Globus pallidus (tissue), 1 donor: ENCODE results near the gene ITSN2.
"Not testable (repeated sequence)": the region's sequence is repeated elsewhere in the genome, so short reads cannot be mapped to it uniquely, and the experiment has no call there.

ENCODE experiments used
- DNase-seq: peaks from one replicate; pipeline ENCODE4 v3.0.0-alpha.2; 2015; ENCODE audit warnings: low spot score

ITSN2 gene

DNA sequence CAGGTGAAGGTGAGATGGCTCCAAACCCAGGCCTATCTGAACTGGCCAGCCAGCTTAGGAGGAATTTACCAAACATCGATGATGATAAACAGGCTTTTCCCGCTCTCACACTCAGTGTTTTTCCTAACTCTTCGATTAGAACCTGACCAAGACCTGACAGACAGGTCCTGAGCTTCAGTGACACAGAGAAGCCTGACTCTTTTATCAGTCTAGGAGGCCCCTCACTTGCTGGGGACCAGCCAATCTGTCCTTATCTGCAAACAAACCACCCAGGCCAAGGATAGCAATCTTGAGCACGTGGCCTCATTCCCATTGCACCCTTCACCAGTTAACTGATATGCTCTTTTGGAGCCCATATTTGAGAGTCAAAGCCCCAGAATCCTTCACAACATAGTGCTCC is 1.9 kb upstream of the ITSN2 start:
- DNase-seq, result no peak

- no peak for DNase-seq
Observed at GRCh38 chr2:24360963-24361330, 611 bp upstream of the ITSN2 start.

DNA sequence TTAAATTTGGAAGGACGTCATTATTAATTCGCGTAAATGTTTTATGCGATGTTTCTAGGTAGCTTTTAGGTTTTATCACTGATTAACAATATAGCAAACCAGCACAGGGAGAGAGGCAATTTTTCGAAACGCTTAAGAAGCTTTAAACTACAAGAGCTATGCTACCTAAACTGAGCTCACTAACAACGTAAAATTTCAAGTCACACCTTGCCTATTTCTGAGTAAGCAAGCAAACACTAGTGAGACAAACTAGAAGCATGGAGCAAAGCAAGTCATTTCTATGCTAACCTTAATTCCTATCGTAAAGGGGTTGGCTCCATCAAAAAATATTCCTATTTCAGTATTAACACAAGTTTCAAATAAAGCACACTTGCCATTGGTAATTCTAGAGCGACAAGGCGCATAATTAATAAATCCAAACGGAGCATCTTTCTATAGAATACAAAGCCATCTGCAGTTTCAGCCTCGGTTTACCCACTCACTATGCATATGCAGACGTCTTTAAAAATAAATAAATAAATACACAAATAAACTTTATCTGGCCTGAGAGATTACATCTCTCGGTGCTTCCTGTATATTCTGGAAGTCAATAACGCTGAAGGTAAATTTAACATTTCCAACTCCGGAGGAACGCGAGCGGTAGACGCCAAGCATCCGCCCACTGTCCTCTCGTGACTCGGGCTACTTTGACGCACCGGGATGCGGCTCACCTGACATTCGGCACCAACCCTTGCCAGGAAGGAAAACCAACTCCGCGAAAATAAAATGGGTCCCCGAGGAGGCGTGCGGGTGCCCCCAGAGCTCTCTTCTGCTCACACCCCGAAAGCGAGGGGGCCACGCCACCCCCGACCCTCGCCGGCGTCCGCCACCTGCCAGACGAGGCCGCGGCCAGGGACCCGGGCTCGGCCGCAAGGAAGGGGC is 947 bp downstream of the ITSN2 start:
- DNase-seq, result peak; percentile 48

DNA sequence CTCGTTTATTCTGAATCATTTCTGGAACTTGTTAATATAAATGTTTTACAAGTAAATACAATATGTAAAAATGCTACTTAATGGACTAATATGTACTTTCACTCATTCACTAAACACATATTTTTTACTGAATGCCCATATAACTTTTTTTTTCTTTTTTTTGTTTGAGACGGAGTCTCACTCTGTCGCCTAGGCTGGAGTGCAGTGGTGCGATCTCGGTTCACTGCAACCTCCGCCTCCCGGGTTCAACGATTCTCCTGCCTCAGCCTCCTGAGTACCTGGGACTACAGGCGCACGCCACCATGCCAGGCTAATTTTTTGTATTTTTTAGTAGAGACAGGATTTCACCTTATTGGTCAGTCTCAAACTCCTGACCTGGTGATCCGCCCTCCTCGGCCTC is 2.6 kb downstream of the ITSN2 start:
- DNase-seq, result not testable (repeated sequence)

DNA sequence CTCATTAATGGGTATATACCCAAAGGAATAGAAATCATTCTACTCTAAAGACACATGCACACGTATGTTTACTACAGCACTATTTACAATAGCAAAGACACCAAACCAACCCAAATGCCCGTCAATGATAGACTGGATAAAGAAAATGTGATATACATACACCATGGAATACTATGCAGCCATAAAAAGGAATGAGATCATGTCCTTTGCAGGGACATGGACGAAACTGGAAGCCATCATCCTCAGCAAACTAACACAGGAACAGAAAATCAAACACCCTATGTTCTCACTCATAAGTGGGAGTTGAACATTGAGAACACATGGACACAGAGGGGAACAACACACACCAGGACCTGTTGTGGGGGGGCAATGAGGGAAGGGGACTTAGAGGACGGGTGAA is 3.2 kb downstream of the ITSN2 start:
- DNase-seq, result not testable (repeated sequence)

DNA sequence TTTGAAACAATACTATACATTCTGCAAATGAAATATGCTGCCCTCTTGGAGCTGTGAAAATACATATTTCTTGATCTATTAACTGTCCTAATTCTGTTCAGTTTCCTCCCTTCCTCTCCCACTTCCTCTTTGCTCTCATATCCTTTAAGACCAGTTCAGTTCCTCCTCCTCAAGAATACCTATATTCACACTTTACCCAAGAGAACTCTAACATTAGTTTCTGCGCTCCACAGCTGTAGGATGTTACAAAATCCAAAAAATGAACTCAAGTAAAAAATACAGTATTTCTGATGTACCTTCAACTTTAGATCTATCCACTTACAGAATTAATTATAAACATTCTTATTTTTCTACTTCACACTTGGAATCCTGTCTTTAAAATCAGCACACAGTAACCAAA is 5.4 kb downstream of the ITSN2 start:
- DNase-seq, result no peak

DNA sequence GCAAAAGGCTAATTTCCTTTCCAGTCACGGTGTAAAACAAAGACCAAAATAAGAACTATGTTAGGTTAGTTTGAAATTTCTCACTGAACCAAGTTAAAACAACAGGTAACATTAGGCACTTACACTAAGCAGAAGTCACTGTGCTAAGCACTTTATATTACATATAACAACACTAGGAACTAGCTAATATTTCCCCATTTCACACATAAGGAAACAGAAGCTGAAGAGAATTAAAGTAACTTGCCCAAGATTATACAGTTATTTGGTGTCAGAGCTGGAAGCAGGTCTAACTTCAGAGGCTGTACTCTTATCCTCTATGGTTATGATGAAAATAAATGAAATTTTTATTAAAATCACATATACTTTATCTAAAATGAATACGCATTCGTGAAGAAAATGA is 5.9 kb downstream of the ITSN2 start:
- no peak for DNase-seq

DNA sequence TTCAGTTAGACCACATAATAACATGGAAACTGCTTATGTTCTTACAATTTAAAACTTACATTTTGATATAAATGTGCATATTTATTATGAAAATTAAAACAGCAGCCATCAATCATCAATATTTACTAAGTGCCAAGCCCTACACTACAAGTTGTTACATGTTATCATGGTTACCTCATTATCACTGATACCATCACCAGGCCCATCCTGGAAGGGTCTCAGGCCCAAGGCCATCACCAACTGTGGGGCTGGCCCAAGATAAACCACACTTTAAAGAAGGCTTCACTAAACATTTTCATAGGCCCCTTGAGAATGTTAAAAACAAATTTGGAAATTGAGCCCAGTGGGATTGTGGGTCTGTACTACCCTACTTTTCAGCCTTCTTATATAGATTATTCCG is 6.4 kb downstream of the ITSN2 start:
- DNase-seq, result no peak

DNA sequence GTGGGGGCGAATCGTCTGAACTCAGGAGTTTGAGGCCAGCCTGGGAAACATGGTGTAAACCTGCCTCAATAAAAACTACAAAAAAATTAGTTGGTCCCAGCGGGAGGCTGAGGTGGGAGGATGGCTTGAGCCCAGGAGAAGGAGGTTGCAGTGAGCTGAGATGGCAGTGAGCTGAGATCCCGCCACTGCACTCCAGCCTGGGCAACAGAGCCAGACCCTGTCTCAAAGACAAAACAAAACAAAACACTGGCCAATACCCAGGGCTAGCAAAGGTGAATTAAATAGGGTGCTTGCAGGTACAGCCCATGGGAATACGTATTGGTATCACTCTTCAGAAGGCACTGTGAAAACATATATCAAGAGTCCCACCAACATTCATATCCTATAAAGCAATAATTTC is 7.0 kb downstream of the ITSN2 start:
- DNase-seq, result no peak

- DNase-seq, result no peak
Observed at GRCh38 chr2:24352664-24353063, 7.7 kb downstream of the ITSN2 start.

- DNase-seq, result no peak
Observed at GRCh38 chr2:24351981-24352380, 8.4 kb downstream of the ITSN2 start.

GRCh38 chr2:24351627-24351938 is 8.8 kb downstream of the ITSN2 start:
- DNase-seq, result no peak

GRCh38 chr2:24350826-24351626 is 9.3 kb downstream of the ITSN2 start:
- DNase-seq, result no peak

- no peak for DNase-seq
Observed at GRCh38 chr2:24349097-24349496, 11.2 kb downstream of the ITSN2 start.

DNA sequence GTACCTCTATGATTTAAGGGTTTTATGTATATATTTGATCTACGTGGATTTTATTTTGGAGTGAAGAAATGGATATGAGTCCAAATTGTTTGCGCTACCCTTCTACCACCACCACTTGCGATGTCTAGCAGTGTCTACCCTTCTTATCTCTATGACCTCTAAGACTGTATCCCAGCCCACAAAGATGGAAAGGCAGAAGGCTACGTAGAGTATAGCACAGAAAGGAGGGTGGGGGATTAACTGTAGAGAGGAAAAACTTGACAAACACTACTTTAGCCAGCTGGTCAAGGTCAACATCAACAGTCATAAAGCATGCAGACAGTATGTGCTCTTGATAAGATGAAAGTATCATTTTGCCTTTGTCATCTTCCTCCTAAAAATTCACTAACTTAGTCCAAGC is 14.4 kb downstream of the ITSN2 start:
- DNase-seq, result no peak

GRCh38 chr2:24343225-24343882 is 17.0 kb downstream of the ITSN2 start:
- DNase-seq, result no peak

DNA sequence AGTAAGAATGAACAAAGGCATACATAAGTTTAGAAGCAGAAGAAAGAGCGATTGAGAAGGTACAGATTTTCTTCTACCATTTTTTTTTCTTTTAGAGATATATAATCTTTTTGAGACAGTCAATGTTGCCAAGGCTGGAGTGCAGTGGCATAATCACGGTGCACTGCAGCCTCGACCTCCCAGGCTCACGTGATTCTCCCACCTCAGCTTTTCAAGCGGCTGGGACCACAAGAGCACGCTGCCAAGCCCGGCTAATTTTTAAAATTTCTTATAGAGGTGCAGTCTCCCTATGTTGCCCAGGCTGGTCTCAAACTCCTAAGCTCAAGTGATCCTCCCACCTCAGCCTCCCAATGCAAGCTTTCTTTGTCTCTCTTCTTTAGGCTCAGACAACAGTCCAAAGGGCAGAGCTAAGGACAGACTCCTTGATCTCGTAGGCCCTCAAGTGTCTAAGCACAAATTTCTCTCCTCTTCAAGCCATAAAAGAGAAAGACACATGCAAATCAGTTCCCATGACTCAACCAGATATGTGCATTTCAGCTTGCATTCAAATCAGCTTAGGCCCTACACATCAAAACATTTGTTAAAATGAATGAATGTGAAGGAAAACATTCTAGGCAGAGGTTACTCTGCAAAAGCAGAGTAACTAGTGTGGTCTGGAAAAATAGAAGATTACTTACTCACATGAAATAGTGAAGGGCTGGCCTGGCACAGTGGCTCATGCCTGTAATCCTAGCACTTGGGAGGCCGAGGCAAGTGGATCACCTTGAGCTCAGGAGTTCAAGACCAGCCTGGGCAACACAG is 18.0 kb downstream of the ITSN2 start:
- no peak for DNase-seq

DNA sequence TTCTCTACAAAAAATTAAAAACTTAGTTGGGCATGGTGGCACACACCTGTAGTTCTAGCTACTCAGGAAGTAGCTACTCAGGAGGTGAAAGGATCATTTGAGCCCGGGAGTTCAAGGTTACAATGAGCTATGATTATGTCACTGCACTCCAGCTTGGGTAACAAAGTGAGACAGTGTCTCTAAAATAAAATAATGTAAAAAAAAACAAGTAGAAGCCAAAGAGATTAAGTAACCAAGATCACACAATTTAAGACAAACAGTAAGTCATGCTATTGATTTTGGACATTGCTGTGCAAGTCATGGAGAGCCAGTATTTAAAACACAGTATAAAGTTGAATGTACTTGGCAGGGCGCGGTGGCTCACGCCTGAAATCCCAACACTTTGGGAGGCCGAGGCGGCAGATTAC is 20.5 kb downstream of the ITSN2 start:
- no peak for DNase-seq

GRCh38 chr2:24339098-24339497 is 21.2 kb downstream of the ITSN2 start:
- DNase-seq, result not testable (repeated sequence)

DNA sequence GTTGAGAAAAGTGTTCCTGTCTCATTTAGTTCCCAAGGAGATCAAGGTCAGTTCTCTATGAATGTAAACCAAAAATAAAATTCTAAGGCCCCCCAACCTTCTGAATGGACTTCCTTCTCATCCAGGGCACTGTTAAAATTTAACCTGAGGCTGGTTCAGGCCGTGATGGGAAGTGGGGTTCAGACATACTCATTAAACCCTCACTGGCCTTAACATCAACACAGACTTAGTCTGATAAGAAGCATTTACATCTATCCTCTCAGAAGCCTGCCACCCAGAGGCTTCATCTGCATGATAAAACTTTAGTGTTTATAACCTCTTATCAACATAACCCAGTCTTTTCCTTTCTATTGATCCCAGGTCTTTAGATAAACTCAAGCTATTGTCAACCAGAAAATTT is 22.4 kb downstream of the ITSN2 start:
- no peak for DNase-seq

- DNase-seq, result no peak
Observed at GRCh38 chr2:24336811-24337210, 23.5 kb downstream of the ITSN2 start.

DNA sequence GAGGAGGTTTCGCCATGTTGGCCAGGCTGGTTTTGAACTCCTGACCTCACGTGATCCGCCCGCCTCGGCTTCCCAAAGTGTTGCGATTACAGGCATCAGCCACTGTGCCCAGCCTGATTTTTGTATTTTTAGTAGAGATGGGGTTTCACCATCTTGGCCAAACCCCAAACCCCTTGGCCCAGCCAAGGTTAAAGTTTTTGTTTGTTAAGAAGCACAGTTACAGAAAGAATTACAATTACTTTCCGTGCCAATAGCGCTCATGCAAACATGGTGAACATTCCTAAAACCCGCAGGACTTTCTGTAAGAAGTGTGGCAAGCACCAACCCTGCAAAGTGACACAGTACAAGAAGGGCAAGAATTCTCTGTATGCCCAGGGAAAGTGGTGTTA is 26.1 kb downstream of the ITSN2 start:
- DNase-seq, result no peak
